ENCODE measurements around the gene OCEL1.

GRCh38 chr19:17236811-17237543, 11.0 kb downstream of the OCEL1 start:
- TF ChIP-seq, protein P1, sequence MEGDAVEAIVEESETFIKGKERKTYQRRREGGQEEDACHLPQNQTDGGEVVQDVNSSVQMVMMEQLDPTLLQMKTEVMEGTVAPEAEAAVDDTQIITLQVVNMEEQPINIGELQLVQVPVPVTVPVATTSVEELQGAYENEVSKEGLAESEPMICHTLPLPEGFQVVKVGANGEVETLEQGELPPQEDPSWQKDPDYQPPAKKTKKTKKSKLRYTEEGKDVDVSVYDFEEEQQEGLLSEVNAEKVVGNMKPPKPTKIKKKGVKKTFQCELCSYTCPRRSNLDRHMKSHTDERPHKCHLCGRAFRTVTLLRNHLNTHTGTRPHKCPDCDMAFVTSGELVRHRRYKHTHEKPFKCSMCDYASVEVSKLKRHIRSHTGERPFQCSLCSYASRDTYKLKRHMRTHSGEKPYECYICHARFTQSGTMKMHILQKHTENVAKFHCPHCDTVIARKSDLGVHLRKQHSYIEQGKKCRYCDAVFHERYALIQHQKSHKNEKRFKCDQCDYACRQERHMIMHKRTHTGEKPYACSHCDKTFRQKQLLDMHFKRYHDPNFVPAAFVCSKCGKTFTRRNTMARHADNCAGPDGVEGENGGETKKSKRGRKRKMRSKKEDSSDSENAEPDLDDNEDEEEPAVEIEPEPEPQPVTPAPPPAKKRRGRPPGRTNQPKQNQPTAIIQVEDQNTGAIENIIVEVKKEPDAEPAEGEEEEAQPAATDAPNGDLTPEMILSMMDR (IDR thresholded peaks at IDR 0.05; ENCODE audit: low read length), result no peak
- TF ChIP-seq EZH2phosphoT487 (IDR thresholded peaks at IDR 0.05; ENCODE audit: low read length), result no peak

All from MM.1S (cell line).